K562 (cell line): ENCODE results near the gene ZSCAN25. TPM values are rescaled to one million over a fixed set of nuclear protein-coding genes. Genes with fewer than 3 reads are reported as not detected.

ENCODE experiments used
- BCLAF1 ChIP-seq, 2 experiments: fragments of 450-650 bp in 1 of 2; IDR thresholded peaks; 2 replicates each; pipeline ENCODE4 v1.6.1; 2011 to 2017; ENCODE audit warnings: low read depth in 2 of 2, antibody characterized with exemption in 1 of 2, borderline replicate concordance in 1 of 2, low read length in 1 of 2, mild to moderate bottlenecking in 1 of 2, mixed read lengths in 1 of 2; ENCODE audit not compliant: control insufficient read depth in 1 of 2
- C11orf30 ChIP-seq: fragments of 450-650 bp; IDR thresholded peaks from 2 replicates; pipeline ENCODE4 v1.6.1; 2016; ENCODE audit warnings: low read depth, mild to moderate bottlenecking
- CBFB ChIP-seq: sonication (generic); formaldehyde crosslinking; IDR thresholded peaks from 2 replicates; pipeline ENCODE4 v1.4.0; 2020; ENCODE audit warnings: mild to moderate bottlenecking, missing genetic modification reagents
- DMBX1 ChIP-seq: fragments of 250-450 bp; sonication (Bioruptor Pico); IDR thresholded peaks from 2 replicates; pipeline ENCODE4 v1.8.0; 2022; ENCODE audit warnings: inconsistent platforms, mild to moderate bottlenecking, moderate library complexity, borderline replicate concordance
- ELK3 ChIP-seq: fragments of 450-650 bp; formaldehyde crosslinking; IDR thresholded peaks from 2 replicates; pipeline ENCODE4 v1.4.0; 2020; ENCODE audit warnings: mild to moderate bottlenecking
- FOXA1 ChIP-seq: fragments of 450-650 bp; IDR thresholded peaks from 2 replicates; pipeline ENCODE4 v1.6.1; 2016; ENCODE audit warnings: mild to moderate bottlenecking, borderline replicate concordance
- FOXP1 ChIP-seq: sonication (generic); formaldehyde crosslinking; IDR thresholded peaks from 2 replicates; pipeline ENCODE4 v1.8.0; 2022; ENCODE audit warnings: mild to moderate bottlenecking, missing genetic modification reagents
- HDAC1 ChIP-seq, 2 experiments: fragments of 450-650 bp; IDR thresholded peaks; 2 replicates each; pipeline ENCODE4 v1.6.1; 2016 to 2017; ENCODE audit warnings: inconsistent platforms in 1 of 2, mild to moderate bottlenecking in 1 of 2, moderate library complexity in 1 of 2
- HDAC2 ChIP-seq: fragments of 450-650 bp; IDR thresholded peaks from 2 replicates; pipeline ENCODE4 v1.6.1; 2016; ENCODE audit warnings: mild to moderate bottlenecking
- KLF6 ChIP-seq: fragments of 250-450 bp; sonication (Bioruptor Pico); IDR thresholded peaks from 2 replicates; pipeline ENCODE4 v1.4.0; 2020; ENCODE audit warnings: mild to moderate bottlenecking, moderate library complexity, borderline replicate concordance
- NCOA2 ChIP-seq, 2 experiments: fragments of 450-650 bp; IDR thresholded peaks; 2 replicates each; pipeline ENCODE4 v1.6.1; 2018; ENCODE audit warnings: mild to moderate bottlenecking in 2 of 2, moderate library complexity in 1 of 2; ENCODE audit not compliant: partially characterized antibody in 2 of 2
- NCOA6 ChIP-seq: fragments of 450-650 bp; IDR thresholded peaks from 2 replicates; pipeline ENCODE4 v1.6.1; 2017; ENCODE audit warnings: mild to moderate bottlenecking
- PBX2 ChIP-seq, 2 experiments: IDR thresholded peaks in 1 of 2; conservative IDR thresholded peaks in 1 of 2; 2 replicates each; pipeline ENCODE4 v1.6.1; 2016; ENCODE audit warnings: low read depth in 2 of 2, mild to moderate bottlenecking in 1 of 2, missing compliant biosample characterization in 1 of 2, missing genetic modification characterization in 1 of 2, moderate library complexity in 1 of 2
- PCBP2 ChIP-seq: fragments of 200-400 bp; formaldehyde crosslinking; IDR thresholded peaks from 2 replicates; pipeline ENCODE4 v1.6.1; 2018; ENCODE audit warnings: low read length, low read depth, mild to moderate bottlenecking, moderate library complexity; ENCODE audit not compliant: poor library complexity, severe bottlenecking
- PHB ChIP-seq: fragments of 250-450 bp; sonication (Bioruptor Pico); IDR thresholded peaks from 2 replicates; pipeline ENCODE4 v1.5.0; 2021
- RFX1 ChIP-seq: fragments of 450-650 bp; IDR thresholded peaks from 2 replicates; pipeline ENCODE4 v1.6.1; 2016; ENCODE audit warnings: mild to moderate bottlenecking, moderate library complexity
- TARDBP ChIP-seq: fragments of 450-650 bp; IDR thresholded peaks from 2 replicates; pipeline ENCODE4 v1.6.1; 2016
- TEAD1 ChIP-seq, 2 experiments: fragments of 450-650 bp in 1 of 2; sonication (generic) in 1 of 2; formaldehyde crosslinking; IDR thresholded peaks; 2 replicates each; pipeline versions ENCODE4 v1.4.0 to v1.8.0; 2020 to 2022; ENCODE audit warnings: mild to moderate bottlenecking in 2 of 2, missing genetic modification reagents in 1 of 2
- ZNF217 ChIP-seq: sonication (generic); formaldehyde crosslinking; IDR thresholded peaks from 2 replicates; pipeline ENCODE4 v1.8.0; 2022; ENCODE audit warnings: mild to moderate bottlenecking, missing genetic modification reagents
- ZNF239 ChIP-seq: fragments of 250-450 bp; sonication (Bioruptor Pico); IDR thresholded peaks from 2 replicates; pipeline ENCODE4 v1.4.0; 2020; ENCODE audit warnings: mild to moderate bottlenecking
- polyA plus RNA-seq, 8 experiments: library from polyadenylated mRNA; depleted of rRNA in 4 of 8; stranded (reverse) in 5 of 8; unstranded in 3 of 8; fragments of >200 nt; fragmentation: Nextera tagmentation in 2 of 8; fragmentation: Illumina TruSeq in 1 of 8; extraction: Ambion mirVana in 2 of 8; extraction: Trizol in 1 of 8; gene quantifications; 2 replicates each; pipeline versions ENCODE4 v1.2.1 to v1.2.3, GENCODE V29; 2011 to 2014; ENCODE audit warnings: inconsistent platforms in 1 of 8, missing spikeins in 1 of 8
- total RNA-seq, 7 experiments: library from RNA; depleted of rRNA in 6 of 7; stranded (reverse); fragments of >200 nt in 6 of 7; fragmentation: Illumina TruSeq in 2 of 7; extraction: Trizol in 2 of 7; gene quantifications; 2 replicates each; pipeline versions ENCODE4 v1.2.1 to v1.2.3, GENCODE V29; 2011 to 2021; ENCODE audit warnings: low replicate concordance in 1 of 7

Gene ZSCAN25
- total and polyA plus RNA-seq, 9 of the 15 experiments (the other 6 are each of a cell fraction or from before 2014, with no cell fraction given): 0.94 to 18.4 (median 12.8) TPM

- TF ChIP-seq BCLAF1 (IDR thresholded peaks at IDR 0.05; ENCODE audit: borderline replicate concordance in 1 of 2, control insufficient read depth in 1 of 2, low read depth in 2 of 2, low read length in 1 of 2) (0 out of 4 replicates have a peak, but pooled peaks of 1 of the 2 experiments have one; percentile 49), NCOA6 (peak; percentile 24; the same call in 1 of the 2 replicates), ZNF217 (no peak), TARDBP (peak; percentile 35; the same call in 1 of the 2 replicates), FOXP1 (CRISPR knock-in tag) (peak; percentile 42; the same call in 1 of the 2 replicates), FOXA1 (no peak), KLF6 (no peak), TEAD1 (CRISPR knock-in tag; IDR thresholded peaks at IDR 0.05) (peak in 1 of 2 experiments; percentile 66; a peak in 1 of 4 replicates), CBFB (CRISPR knock-in tag) (0 out of 2 replicates have a peak, but pooled peaks have one; percentile 62), PBX2 (CRISPR knock-in tag; IDR thresholded peaks at IDR 0.05; ENCODE audit: low read depth) (no peak), PBX2 (tag; conservative IDR thresholded peaks at IDR 0.05; ENCODE audit: low read depth) (peak; percentile 58), PHB (CRISPR knock-in tag) (no peak), NCOA2 (IDR thresholded peaks at IDR 0.05; ENCODE audit: partially characterized antibody in 2 of 2) (peak; percentile 84 to 87), RFX1 (no peak), HDAC2 (peak; percentile 99), ELK3 (no peak), PCBP2 (no peak), ZNF239 (no peak), DMBX1 (peak; percentile 92), HDAC1 (IDR thresholded peaks at IDR 0.05) (peak; percentile 94 to 97; a peak in 3 of 4 replicates), C11orf30 (peak; percentile 98)
Observed at GRCh38 chr7:99665312-99666012, 48.7 kb downstream of the ZSCAN25 start (continued).
